T-helper 1 cell treated with Interleukin-12 subunit alpha and Interleukin-12 subunit beta and Interleukin-4 antibody, amounts not matched to agents 30 μg/mL and 1 μg/mL, for 36 hours (primary cell): Measurements from ENCODE around the gene CLUH.

Experiments used
- H3K27ac Mint-ChIP-seq: one replicate; pipeline ENCODE4 v1.8.0; 2021; ENCODE audit warnings: mild to moderate bottlenecking, mixed read lengths
- H3K27me3 Mint-ChIP-seq: one replicate; pipeline ENCODE4 v1.8.0; 2021; ENCODE audit warnings: low read depth, mixed read lengths
- H3K36me3 Mint-ChIP-seq: one replicate; pipeline ENCODE4 v1.8.0; 2021; ENCODE audit warnings: low read depth, mixed read lengths
- H3K4me1 Mint-ChIP-seq: one replicate; pipeline ENCODE4 v1.8.0; 2021; ENCODE audit warnings: low read depth, mixed read lengths
- H3K4me3 Mint-ChIP-seq: one replicate; pipeline ENCODE4 v1.8.0; 2021; ENCODE audit warnings: mild to moderate bottlenecking, moderate library complexity, mixed read lengths
- H3K9me3 Mint-ChIP-seq: one replicate; pipeline ENCODE4 v1.8.0; 2021; ENCODE audit warnings: mixed read lengths

CLUH gene

GRCh38 chr17:2708585-2709182 lies 2.9 kb downstream of the CLUH start:
- no peak overlapping the region for H3K27ac Mint-ChIP-seq
- peaks cover 25% of the 10 kb centered on the region for H3K4me1 Mint-ChIP-seq

GRCh38 chr17:2707721-2708584 lies 3.6 kb downstream of the CLUH start:
- Mint-ChIP-seq H3K36me3 (no peaks in the 10 kb centered on the region), H3K27ac (no peak overlapping the region), H3K27me3 (no peaks in the 10 kb centered on the region), H3K4me3 (no peak overlapping the region), H3K9me3 (no peaks in the 10 kb centered on the region), H3K4me1 (peaks cover 23% of the 10 kb centered on the region)

More at GRCh38 chr17:2708585-2709182, 2.9 kb downstream of the CLUH start:
- no peaks in the 10 kb centered on the region for H3K9me3 Mint-ChIP-seq
- no peak overlapping the region for H3K4me3 Mint-ChIP-seq
- H3K27me3 Mint-ChIP-seq: no peaks in the 10 kb centered on the region
- no peaks in the 10 kb centered on the region for H3K36me3 Mint-ChIP-seq

GRCh38 chr17:2706911-2707510 lies 4.6 kb downstream of the CLUH start:
- no peak overlapping the region for H3K4me3 Mint-ChIP-seq
- peaks cover 18% of the 10 kb centered on the region for H3K4me1 Mint-ChIP-seq

GRCh38 chr17:2705888-2706795 lies 5.4 kb downstream of the CLUH start:
- H3K4me1 Mint-ChIP-seq: peaks cover 18% of the 10 kb centered on the region
- H3K36me3 Mint-ChIP-seq: no peaks in the 10 kb centered on the region
- no peak overlapping the region for H3K4me3 Mint-ChIP-seq
- no peaks in the 10 kb centered on the region for H3K9me3 Mint-ChIP-seq
- no peaks in the 10 kb centered on the region for H3K27me3 Mint-ChIP-seq
- H3K27ac Mint-ChIP-seq: no peak overlapping the region

More at GRCh38 chr17:2706911-2707510, 4.6 kb downstream of the CLUH start:
- H3K36me3 Mint-ChIP-seq: no peaks in the 10 kb centered on the region
- no peaks in the 10 kb centered on the region for H3K9me3 Mint-ChIP-seq
- H3K27ac Mint-ChIP-seq: no peak overlapping the region
- no peaks in the 10 kb centered on the region for H3K27me3 Mint-ChIP-seq

- no peaks in the 10 kb centered on the region for H3K36me3 Mint-ChIP-seq
- no peaks in the 10 kb centered on the region for H3K9me3 Mint-ChIP-seq
- H3K4me1 Mint-ChIP-seq: peaks cover 14% of the 10 kb centered on the region
- H3K27me3 Mint-ChIP-seq: no peaks in the 10 kb centered on the region
- no peak overlapping the region for H3K27ac Mint-ChIP-seq
- H3K4me3 Mint-ChIP-seq: no peak overlapping the region
These were observed 6.3 kb downstream of the CLUH start for GRCh38 chr17:2705263-2705662.

GRCh38 chr17:2704890-2705248 lies 6.7 kb downstream of the CLUH start:
- H3K4me3 Mint-ChIP-seq: no peak overlapping the region
- H3K9me3 Mint-ChIP-seq: no peaks in the 10 kb centered on the region
- no peaks in the 10 kb centered on the region for H3K36me3 Mint-ChIP-seq
- peaks cover 10% of the 10 kb centered on the region for H3K4me1 Mint-ChIP-seq
- no peaks in the 10 kb centered on the region for H3K27me3 Mint-ChIP-seq
- H3K27ac Mint-ChIP-seq: peak overlapping the region; percentile 36

GRCh38 chr17:2704031-2704889 lies 7.3 kb downstream of the CLUH start:
- H3K9me3 Mint-ChIP-seq: no peaks in the 10 kb centered on the region
- H3K36me3 Mint-ChIP-seq: no peaks in the 10 kb centered on the region
- H3K4me1 Mint-ChIP-seq: peaks cover 4% of the 10 kb centered on the region
- no peak overlapping the region for H3K4me3 Mint-ChIP-seq
- H3K27ac Mint-ChIP-seq: peak overlapping the region; percentile 36
- no peaks in the 10 kb centered on the region for H3K27me3 Mint-ChIP-seq

- Mint-ChIP-seq H3K36me3 (no peaks in the 10 kb centered on the region), H3K9me3 (no peaks in the 10 kb centered on the region), H3K4me1 (no peaks in the 10 kb centered on the region), H3K27ac (no peak overlapping the region), H3K27me3 (no peaks in the 10 kb centered on the region), H3K4me3 (no peak overlapping the region)
These were observed 8.0 kb downstream of the CLUH start for GRCh38 chr17:2703606-2704005.

- Mint-ChIP-seq H3K4me3 (no peak overlapping the region), H3K27ac (no peak overlapping the region), H3K9me3 (no peaks in the 10 kb centered on the region), H3K36me3 (no peaks in the 10 kb centered on the region), H3K4me1 (no peaks in the 10 kb centered on the region), H3K27me3 (no peaks in the 10 kb centered on the region)
These were observed 8.4 kb downstream of the CLUH start for GRCh38 chr17:2703181-2703580.

GRCh38 chr17:2701996-2702741 lies 9.4 kb downstream of the CLUH start:
- no peaks in the 10 kb centered on the region for H3K36me3 Mint-ChIP-seq

GRCh38 chr17:2701161-2701995 lies 10.2 kb downstream of the CLUH start:
- no peaks in the 10 kb centered on the region for H3K27me3 Mint-ChIP-seq
- no peak overlapping the region for H3K27ac Mint-ChIP-seq
- H3K4me1 Mint-ChIP-seq: no peaks in the 10 kb centered on the region
- no peaks in the 10 kb centered on the region for H3K9me3 Mint-ChIP-seq
- no peak overlapping the region for H3K4me3 Mint-ChIP-seq
- no peaks in the 10 kb centered on the region for H3K36me3 Mint-ChIP-seq

More at GRCh38 chr17:2701996-2702741, 9.4 kb downstream of the CLUH start:
- Mint-ChIP-seq H3K4me3 (no peak overlapping the region), H3K27me3 (no peaks in the 10 kb centered on the region), H3K9me3 (no peaks in the 10 kb centered on the region), H3K27ac (no peak overlapping the region), H3K4me1 (no peaks in the 10 kb centered on the region)

- Mint-ChIP-seq H3K36me3 (no peaks in the 10 kb centered on the region), H3K27me3 (no peaks in the 10 kb centered on the region), H3K27ac (no peak overlapping the region), H3K9me3 (no peaks in the 10 kb centered on the region), H3K4me3 (no peak overlapping the region), H3K4me1 (no peaks in the 10 kb centered on the region)
These were observed 10.9 kb downstream of the CLUH start for GRCh38 chr17:2700491-2701141.
